ENCODE data around the gene PLAU.

The PLAU gene

DNA sequence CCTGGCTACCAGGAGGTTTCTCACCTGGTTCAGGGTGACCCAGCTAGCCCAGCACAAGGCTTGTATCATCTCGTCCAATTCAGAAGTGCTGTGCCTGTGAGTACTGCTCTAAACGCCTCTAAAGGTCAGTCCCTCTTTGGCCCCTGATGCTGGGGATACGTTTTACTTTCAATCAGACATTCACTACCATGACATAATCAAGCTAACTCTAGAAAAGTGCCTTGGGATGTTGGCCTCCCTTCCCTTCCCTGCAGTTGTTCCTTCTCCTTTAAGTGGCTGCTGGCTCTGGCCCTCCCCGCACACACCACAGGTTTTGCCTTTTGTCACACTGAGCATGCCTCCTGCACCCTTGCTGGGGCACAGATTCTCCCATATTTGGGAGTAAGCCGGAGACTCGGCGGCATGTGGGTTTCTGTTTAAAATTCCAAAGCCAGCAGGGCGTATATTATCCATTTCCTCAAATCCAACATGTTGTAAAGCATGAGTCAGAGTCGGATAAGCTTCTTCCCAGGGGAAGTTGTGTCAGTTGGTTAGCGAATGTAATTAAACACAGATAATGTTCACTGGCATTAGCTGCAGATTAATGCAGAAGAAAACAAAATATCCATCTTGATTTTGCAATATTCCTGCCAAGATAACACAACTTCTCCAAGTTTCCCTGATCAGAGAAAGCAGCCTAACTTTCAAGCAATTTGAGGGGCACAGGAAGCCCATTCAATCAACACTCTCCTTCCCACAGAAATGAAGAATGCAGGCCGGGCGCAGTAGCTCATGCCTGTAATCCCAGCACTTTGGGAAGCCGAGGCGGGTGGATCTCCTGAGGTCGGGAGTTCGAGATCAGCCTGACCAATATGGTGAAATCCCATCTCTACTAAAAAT, 55.2 kb downstream of the PLAU start:
- DNase-seq, result no peak

DNA sequence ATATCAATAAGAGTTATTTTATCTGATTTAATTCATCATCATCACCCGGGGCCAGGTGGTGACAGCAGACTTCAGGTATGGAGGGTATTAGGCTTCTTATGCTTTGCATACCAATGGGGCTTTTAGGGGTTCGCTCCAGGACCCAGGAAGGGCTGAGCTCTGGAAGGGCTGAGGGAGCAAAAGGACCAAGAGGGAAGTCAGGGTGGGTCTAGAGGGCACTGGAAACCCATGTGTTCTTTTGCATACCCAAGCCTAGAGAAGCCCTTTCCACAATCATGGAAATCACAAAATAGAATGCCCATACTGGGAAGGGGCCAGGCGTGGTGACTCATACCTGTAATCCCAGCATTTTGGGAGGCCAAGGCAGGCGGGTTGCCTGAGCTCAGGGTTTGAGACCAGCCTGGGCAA, 56.1 kb downstream of the PLAU start:
- H3K27me3 ChIP-seq (replicated peaks; ENCODE audit: insufficient read depth, low read length), result no peaks in the 10 kb centered on the region
- no peak overlapping the region for H2AFZ ChIP-seq (ENCODE audit: low read length)
- no peak overlapping the region for H3K4me2 ChIP-seq (ENCODE audit: low read depth, low read length)
- no peaks in the 10 kb centered on the region for H4K20me1 ChIP-seq (ENCODE audit: insufficient read depth, low read length)
- no peak for DNase-seq
- no peaks in the 10 kb centered on the region for H3F3A ChIP-seq (ENCODE audit: insufficient read depth, low read length)
- TF ChIP-seq EZH2 (optimal IDR thresholded peaks at IDR 0.05; ENCODE audit: low read depth, low read length) (no peak), EZH2phosphoT487 (IDR thresholded peaks at IDR 0.05; ENCODE audit: low read length) (no peak)
- TF ChIP-seq, protein P1, sequence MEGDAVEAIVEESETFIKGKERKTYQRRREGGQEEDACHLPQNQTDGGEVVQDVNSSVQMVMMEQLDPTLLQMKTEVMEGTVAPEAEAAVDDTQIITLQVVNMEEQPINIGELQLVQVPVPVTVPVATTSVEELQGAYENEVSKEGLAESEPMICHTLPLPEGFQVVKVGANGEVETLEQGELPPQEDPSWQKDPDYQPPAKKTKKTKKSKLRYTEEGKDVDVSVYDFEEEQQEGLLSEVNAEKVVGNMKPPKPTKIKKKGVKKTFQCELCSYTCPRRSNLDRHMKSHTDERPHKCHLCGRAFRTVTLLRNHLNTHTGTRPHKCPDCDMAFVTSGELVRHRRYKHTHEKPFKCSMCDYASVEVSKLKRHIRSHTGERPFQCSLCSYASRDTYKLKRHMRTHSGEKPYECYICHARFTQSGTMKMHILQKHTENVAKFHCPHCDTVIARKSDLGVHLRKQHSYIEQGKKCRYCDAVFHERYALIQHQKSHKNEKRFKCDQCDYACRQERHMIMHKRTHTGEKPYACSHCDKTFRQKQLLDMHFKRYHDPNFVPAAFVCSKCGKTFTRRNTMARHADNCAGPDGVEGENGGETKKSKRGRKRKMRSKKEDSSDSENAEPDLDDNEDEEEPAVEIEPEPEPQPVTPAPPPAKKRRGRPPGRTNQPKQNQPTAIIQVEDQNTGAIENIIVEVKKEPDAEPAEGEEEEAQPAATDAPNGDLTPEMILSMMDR (IDR thresholded peaks at IDR 0.05; ENCODE audit: low read length), result no peak
- H3K79me2 ChIP-seq (ENCODE audit: low read length), result no peaks in the 10 kb centered on the region
- H3K9ac ChIP-seq (ENCODE audit: low read length), result no peak overlapping the region
- no peaks in the 10 kb centered on the region for H3K4me1 ChIP-seq (ENCODE audit: low read length)
- H3K27ac ChIP-seq (ENCODE audit: low read length), result no peak overlapping the region
- no peaks in the 10 kb centered on the region for H3K36me3 ChIP-seq (replicated peaks; ENCODE audit: insufficient read depth, low read length)
- H3K9me3 ChIP-seq (replicated peaks; ENCODE audit: insufficient read depth, low read length), result no peaks in the 10 kb centered on the region
- no peaks in the 10 kb centered on the region for H3K9me2 ChIP-seq (replicated peaks; ENCODE audit: insufficient read depth, low read length)
- no peak overlapping the region for H3K4me3 ChIP-seq (ENCODE audit: low read length)

More for the DNA sequence above, 55.2 kb downstream of the PLAU start:
- no peaks in the 10 kb centered on the region for H3K27me3 ChIP-seq (replicated peaks; ENCODE audit: insufficient read depth, low read length)
- H3K4me3 ChIP-seq (ENCODE audit: low read length), result no peak overlapping the region
- H3K4me2 ChIP-seq (ENCODE audit: low read depth, low read length), result no peak overlapping the region
- TF ChIP-seq EZH2 (optimal IDR thresholded peaks at IDR 0.05; ENCODE audit: low read depth, low read length) (no peak), EZH2phosphoT487 (IDR thresholded peaks at IDR 0.05; ENCODE audit: low read length) (no peak)
- TF ChIP-seq, protein P1 (IDR thresholded peaks at IDR 0.05; ENCODE audit: low read length), result no peak
- no peaks in the 10 kb centered on the region for H3K9me3 ChIP-seq (replicated peaks; ENCODE audit: insufficient read depth, low read length)
- no peaks in the 10 kb centered on the region for H3F3A ChIP-seq (ENCODE audit: insufficient read depth, low read length)
- H3K4me1 ChIP-seq (ENCODE audit: low read length), result no peaks in the 10 kb centered on the region
- no peaks in the 10 kb centered on the region for H3K36me3 ChIP-seq (replicated peaks; ENCODE audit: insufficient read depth, low read length)
- H3K9me2 ChIP-seq (replicated peaks; ENCODE audit: insufficient read depth, low read length), result no peaks in the 10 kb centered on the region
- no peak overlapping the region for H2AFZ ChIP-seq (ENCODE audit: low read length)
- H3K27ac ChIP-seq (ENCODE audit: low read length), result no peak overlapping the region
- no peak overlapping the region for H3K9ac ChIP-seq (ENCODE audit: low read length)
- no peaks in the 10 kb centered on the region for H3K79me2 ChIP-seq (ENCODE audit: low read length)
- no peaks in the 10 kb centered on the region for H4K20me1 ChIP-seq (ENCODE audit: insufficient read depth, low read length)

Data from MM.1S (cell line).